ENCODE measurements around the gene HNRNPUL2.
"Not testable (repeated sequence)": the region's sequence is repeated elsewhere in the genome, so short reads cannot be mapped to it uniquely, and the experiment has no call there.

GRCh38 chr11:62703921-62704320 is 23.3 kb downstream of the HNRNPUL2 start:
- not testable (repeated sequence) for TF ChIP-seq CTCF (IDR thresholded peaks at IDR 0.05 in 2 of 3, conservative IDR thresholded peaks at IDR 0.05 in 1 of 3; ENCODE audit: control insufficient read depth in 2 of 3, extremely low read depth in 1 of 3, insufficient read depth in 1 of 3, low read depth in 3 of 3, low read length in 3 of 3); EZH2 (IDR thresholded peaks at IDR 0.05; ENCODE audit: borderline replicate concordance, control insufficient read depth, low read depth, low read length); ESRRA (IDR thresholded peaks at IDR 0.05; ENCODE audit: low read length); ZNF274 (IDR thresholded peaks at IDR 0.05; ENCODE audit: insufficient read depth, insufficient read length); ZBTB4 (CRISPR knock-in tag; IDR thresholded peaks at IDR 0.05); MAX (IDR thresholded peaks at IDR 0.05; ENCODE audit: low read depth, low read length); POLR2AphosphoS5 (IDR thresholded peaks at IDR 0.05; ENCODE audit: low read length); EP300 (IDR thresholded peaks at IDR 0.05; ENCODE audit: borderline replicate concordance in 1 of 2, control insufficient read depth in 1 of 2, low read depth in 2 of 2, low read length in 2 of 2); RAD51 (IDR thresholded peaks at IDR 0.05); HDAC6 (IDR thresholded peaks at IDR 0.05; ENCODE audit: unreplicated experiment); NR2C2 (IDR thresholded peaks at IDR 0.05; ENCODE audit: borderline replicate concordance, control insufficient read depth, insufficient read length, low read depth); SREBF1 (IDR thresholded peaks at IDR 0.05; ENCODE audit: low read length)

Data from GM12878 (cell line).